SH-SY5Y (cell line): ENCODE measurements around the gene LRRC8B.

ENCODE experiments used
- GATA2 ChIP-seq: IDR thresholded peaks from 2 replicates; pipeline ENCODE4 v1.6.1; 2011; ENCODE audit warnings: mild to moderate bottlenecking, low read depth, low read length
- GATA3 ChIP-seq: IDR thresholded peaks from 2 replicates; pipeline ENCODE4 v1.6.1; 2011; ENCODE audit warnings: low read depth, mild to moderate bottlenecking, low read length, moderate library complexity

GRCh38 chr1:89629146-89629545 lies 104.5 kb downstream of the LRRC8B start:
- TF ChIP-seq GATA2: no peak
- no peak for TF ChIP-seq GATA3
